Kidney capillary endothelial cell (primary cell): ENCODE results near the gene BRAP.
"Not testable (repeated sequence)": the region's sequence is repeated elsewhere in the genome, so short reads cannot be mapped to it uniquely, and the experiment has no call there.

Source experiments
- DNase-seq: peaks from one replicate; pipeline ENCODE4 v3.0.0-alpha.2; 2018; ENCODE audit warnings: low spot score

Gene BRAP

GRCh38 chr12:111685811-111686573 lies at the start of gene BRAP, which contains the start of gene ACAD10:
TSS of gene BRAP (minus strand) at chr12:111685956. CDS start at chr12:111685792, 164 bp downstream.
TSS of gene ACAD10 (plus strand) at chr12:111686053. CDS start at chr12:111692710, 6,657 bp downstream.
- DNase-seq = peak; percentile 94

GRCh38 chr12:111733340-111733915 lies 47.7 kb upstream of the BRAP start:
- DNase-seq = no peak

- DNase-seq = no peak
Observed at GRCh38 chr12:111732786-111733185, 47.0 kb upstream of the BRAP start.

DNA sequence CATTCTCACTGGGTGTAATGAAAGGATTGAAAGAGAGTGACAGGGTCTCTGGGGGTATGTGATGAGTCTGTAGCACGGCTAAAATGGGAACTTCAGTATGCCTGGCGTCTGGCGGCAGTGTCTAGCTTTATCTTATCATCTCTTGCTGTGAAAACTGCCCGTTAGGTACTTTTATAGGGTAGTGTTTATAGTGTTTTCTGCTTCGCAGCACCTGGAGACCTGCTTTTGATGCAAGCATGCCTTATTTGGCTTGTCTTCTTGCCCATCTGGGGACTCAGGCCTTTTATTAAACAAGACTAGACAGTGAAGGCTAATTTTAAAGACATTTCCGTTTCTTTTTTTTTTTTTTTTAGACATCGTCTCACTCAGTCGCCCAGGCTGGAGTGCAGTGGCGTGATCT lies 44.7 kb upstream of the BRAP start:
- DNase-seq = no peak

DNA sequence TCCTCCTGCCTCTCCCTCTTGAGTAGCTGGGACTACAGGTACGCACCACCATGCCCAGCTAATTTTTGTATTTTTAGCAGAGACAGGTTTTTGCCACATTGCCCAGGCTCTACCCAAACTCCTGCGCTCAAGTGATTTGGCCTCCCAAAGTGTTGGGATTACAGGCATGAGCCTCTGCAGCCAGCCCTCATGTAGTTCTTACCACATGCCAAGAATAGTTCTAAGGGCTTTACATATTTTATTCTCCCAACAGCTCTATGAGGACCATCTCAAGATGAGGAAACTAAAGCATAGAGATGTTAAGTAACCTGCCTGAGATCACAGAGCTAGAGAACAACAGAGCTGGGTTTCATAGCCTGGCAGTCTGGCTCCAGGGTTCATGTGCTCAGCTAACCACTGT lies 43.0 kb upstream of the BRAP start:
- DNase-seq = no peak

DNA sequence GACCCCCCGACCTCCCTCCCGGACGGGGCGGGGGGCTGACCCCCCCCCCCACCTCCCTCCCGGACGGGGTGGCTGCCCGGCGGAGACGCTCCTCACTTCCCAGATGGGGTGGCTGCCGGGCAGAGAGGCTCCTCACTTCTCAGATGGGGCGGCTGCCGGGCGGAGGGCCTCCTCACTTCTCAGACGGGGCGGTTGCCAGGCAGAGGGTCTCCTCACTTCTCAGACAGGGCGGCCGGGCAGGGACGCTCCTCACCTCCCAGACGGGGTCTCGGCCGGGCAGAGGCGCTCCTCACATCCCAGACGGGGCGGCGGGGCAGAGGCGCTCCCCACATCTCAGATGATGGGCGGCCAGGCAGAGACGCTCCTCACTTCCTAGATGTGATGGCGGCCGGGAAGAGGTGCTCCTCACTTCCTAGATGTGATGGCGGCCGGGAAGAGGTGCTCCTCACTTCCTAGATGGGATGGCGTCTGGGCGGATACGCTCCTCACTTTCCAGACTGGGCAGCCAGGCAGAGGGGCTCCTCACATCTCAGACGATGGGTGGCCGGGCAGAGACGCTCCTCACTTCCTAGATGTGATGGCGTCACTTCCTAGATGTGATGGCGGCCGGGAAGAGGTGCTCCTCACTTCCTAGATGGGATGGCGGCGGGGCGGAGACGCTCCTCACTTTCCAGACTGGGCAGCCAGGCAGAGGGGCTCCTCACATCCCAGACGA lies 38.0 kb upstream of the BRAP start:
- not testable (repeated sequence) for DNase-seq

GRCh38 chr12:111720457-111720856 lies 34.7 kb upstream of the BRAP start:
- DNase-seq = no peak

- not testable (repeated sequence) for DNase-seq
Observed at GRCh38 chr12:111719316-111719715, 33.6 kb upstream of the BRAP start.

GRCh38 chr12:111715279-111715678 lies 29.5 kb upstream of the BRAP start:
- DNase-seq = no peak

DNA sequence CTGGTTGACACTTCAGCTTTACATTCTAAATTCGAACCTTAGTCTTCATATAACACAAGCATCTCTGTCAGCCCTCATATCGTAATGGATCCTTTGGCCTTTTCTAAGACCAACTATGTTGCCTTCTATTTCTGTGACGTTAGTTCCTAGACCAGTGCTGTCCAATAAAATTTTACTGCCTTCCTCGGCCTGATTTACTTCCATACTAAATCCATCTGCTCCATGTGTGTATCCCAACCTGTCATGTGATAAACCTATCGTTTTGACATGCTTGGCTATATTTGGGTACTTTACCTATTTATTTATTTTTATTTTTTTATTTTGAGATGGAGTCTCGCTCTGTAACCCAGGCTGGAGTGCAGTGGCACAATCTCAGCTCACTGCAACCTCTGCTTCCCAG lies 20.4 kb upstream of the BRAP start:
- no peak for DNase-seq

GRCh38 chr12:111705672-111706071 lies 19.9 kb upstream of the BRAP start:
- no peak for DNase-seq

- DNase-seq = no peak
Observed at GRCh38 chr12:111699962-111700361, 14.2 kb upstream of the BRAP start.

GRCh38 chr12:111693818-111694217 lies 8.1 kb upstream of the BRAP start:
- no peak for DNase-seq

DNA sequence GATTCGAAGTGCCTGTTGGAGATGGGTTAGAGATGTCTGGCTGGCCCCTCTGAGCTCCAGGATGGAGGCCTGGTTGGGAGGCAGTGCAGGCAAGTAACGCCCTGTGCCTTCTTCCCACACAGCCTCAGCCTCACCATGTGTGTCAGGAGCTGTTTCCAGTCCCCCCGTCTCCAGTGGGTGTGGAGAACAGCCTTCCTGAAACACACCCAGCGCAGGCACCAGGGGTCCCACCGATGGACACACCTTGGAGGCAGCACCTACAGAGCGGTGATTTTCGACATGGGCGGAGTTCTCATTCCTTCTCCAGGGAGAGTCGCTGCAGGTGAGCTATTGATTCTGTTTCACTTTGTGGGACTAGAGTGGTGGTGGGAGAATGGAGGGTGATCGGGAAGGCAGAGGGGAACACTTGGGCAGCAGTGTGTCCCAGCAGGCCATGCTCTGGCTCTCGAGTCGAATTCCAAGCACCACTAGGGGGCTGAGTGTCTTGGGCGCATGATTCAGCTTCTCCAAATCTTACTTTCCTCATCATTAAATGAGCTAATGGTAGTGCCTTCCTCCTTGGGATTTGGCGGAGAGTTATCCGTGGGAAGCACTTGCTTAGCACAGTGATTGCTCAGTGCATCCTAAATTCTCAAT lies 6.9 kb upstream of the BRAP start:
- DNase-seq = no peak

DNA sequence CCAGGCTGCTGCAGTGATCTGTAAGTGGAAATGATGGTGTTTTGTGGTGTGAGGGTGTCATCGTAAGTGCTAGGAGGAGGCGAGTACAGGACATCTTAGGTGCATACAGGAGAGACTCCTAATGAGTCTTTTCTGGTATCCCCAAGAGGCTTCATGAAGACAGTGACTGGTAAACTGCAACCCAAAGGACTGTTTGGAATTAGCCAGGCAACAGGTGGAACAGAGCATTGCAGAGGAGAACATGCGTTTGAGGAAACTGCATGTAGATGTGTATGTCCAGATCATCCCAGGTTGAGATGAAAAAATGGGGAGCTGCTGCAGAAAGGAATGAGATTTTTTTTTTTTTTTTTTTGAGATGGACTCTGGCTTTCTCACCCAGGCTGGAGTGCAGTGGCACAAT lies 5.5 kb upstream of the BRAP start:
- DNase-seq = no peak

- DNase-seq = no peak
Observed at GRCh38 chr12:111687952-111688351, 2.2 kb upstream of the BRAP start.

DNA sequence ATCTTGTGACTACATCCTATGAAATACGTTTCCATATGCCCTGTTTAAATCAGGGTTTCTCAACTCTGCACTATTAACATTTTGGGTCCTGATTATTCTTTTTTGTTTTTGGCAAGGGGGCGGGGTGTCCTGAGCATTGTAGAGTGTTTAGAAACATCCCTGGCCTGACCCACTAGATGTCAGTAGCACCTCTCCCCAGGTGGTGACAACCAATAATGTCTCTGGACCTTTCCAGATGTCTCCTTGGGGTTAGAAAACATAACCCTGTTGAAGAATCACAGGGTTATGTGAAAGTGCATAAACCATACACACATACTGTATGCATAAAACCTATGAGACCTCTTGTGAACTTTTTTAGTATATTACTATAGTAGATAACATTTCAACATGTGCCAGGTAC lies 1.5 kb upstream of the BRAP start:
- no peak for DNase-seq

DNA sequence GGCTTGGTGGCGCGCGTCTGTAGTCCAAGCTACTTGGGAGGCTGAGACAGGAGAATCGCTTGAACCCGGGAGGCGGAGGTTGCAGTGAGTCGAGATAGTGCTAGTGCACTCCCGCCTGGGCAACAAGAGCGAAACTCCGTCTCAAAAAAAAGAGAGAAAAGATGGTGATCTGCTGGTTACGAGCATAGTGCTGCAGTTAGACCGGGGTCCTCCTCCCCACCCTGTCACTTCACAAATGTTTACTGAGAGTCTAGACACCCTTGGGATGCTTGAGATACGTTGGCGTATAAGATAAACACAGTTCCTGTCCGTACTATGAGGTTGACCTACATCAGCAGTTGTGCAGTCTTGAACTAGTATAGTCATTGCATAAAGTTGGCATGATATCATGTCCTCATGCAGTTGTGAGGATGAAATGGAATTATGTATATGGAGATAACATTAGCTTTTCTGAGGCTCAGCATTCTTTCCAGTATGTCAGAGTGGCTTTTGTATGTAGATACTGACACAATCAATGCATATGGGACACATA lies 884 bp upstream of the BRAP start:
- DNase-seq = no peak

DNA sequence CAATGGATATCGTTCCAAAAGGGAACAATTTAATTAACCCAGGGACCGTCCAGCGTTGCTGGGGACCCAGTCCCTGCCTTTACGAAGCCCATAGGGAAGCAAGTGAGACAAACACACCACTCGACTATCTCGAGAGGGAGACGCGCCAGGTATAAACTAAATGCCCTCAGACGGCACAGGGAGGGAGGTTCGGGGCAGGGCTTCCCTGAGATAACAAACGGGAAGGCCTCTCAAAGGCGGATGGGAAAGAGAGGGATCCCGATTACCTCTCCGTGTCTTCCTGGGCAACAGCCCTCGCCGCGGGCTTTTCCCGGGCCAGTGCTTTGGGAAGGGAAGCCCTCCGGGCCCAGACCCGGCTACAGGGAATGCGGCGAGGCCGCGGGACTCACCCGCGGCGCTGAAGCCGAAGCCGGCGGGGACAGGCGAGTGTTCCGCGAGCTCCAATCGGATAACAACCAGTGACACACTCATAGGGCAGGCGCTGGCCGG lies 390 bp downstream of the BRAP start:
- no peak for DNase-seq

DNA sequence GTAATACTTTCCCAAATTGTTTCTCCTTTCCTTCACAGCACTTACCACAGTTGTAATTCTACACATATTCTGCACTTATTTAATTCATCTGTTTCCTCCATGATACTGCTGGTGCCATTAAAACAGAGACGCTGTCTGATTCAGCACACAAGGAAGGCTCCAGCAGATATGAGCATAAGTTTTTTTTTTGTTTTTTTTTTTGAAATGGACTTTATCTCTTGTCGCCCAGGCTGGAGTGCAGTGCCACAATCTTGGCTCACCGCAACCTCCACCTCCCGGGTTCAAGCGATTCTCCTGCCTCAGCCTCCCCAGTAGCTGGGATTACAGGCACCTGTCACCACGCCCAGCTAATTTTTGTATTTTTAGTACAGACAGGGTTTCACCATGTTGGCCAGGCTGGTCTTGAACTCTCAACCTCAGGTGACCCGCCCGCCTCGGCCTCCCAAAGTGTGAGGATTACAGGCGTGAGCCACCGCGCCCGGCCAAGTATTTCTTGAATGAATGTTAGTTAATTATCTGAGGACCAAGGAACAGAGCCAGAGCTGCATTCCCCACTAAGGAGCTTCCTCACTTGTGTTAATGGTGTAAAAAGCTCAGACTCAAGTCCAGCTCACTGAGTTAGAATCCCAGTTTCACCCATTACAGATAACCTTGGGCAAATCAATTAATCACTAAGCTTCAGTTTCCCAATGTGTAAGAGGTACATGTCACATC lies 1.1 kb downstream of the BRAP start:
- DNase-seq = not testable (repeated sequence)

GRCh38 chr12:111677186-111677585 lies 8.6 kb downstream of the BRAP start:
- DNase-seq = no peak

DNA sequence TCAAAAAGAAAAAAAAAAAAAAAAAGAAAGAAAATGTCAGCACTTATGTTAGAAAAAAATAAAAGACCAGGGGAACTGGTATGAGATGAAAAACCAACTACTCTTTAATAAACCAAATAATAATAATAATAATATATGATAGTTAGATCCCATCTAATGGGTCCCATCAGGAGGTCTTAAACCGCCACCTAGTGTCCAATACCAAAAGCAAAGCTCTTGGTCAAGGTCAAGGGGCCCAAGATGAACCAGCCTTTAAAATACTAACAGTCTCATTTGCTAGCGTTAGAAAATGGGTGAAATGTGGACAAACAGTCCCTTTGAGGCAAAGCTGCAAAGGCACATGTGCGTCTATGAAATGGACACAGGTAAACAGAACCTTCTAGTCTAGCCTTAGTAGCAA lies 12.3 kb downstream of the BRAP start:
- DNase-seq = no peak
